ENCODE data around the gene TMEM165.

DNA sequence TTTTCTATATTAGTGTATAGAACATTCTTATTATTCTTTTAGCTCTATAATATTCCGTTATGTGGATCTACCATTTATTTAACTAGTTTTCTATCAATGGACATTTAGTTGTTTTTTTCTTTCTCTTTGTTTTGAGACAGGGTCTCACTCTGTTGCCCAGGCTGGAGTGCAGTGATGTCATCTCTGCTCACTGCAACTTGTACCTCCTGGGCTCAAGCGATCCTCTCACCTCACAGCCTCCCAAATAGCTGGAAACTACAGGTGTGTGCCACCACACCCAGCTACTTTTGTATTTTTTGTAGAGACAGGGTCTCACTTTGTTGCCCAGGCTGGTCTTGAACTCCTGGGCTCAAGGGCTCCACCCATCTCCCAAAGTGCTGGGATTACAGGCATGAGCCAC, 10.8 kb downstream of the TMEM165 start:
- TF ChIP-seq SMAD1 (IDR thresholded peaks at IDR 0.05; ENCODE audit: low read depth, low read length, partially characterized antibody): no peak
- TF ChIP-seq ATF1 (CRISPR knock-in tag; IDR thresholded peaks at IDR 0.05): no peak
- TF ChIP-seq ATF1 (tag; IDR thresholded peaks at IDR 0.05): no peak
- no peak for TF ChIP-seq RBM15 (IDR thresholded peaks at IDR 0.05; ENCODE audit: insufficient read depth, low read length)
- TF ChIP-seq ZNF133 (CRISPR knock-in tag; IDR thresholded peaks at IDR 0.05): no peak
- no peak for TF ChIP-seq SETDB1 (IDR thresholded peaks at IDR 0.05; ENCODE audit: low read length)
- no peak for TF ChIP-seq BACH1 (tag; IDR thresholded peaks at IDR 0.05)
- TF ChIP-seq CTCF (IDR thresholded peaks at IDR 0.05 in 2 of 3, conservative IDR thresholded peaks at IDR 0.05 in 1 of 3; ENCODE audit: insufficient read depth in 2 of 3, low read depth in 1 of 3, low read length in 3 of 3): no peak
- TF ChIP-seq ATF7 (IDR thresholded peaks at IDR 0.05): no peak
- no peak for TF ChIP-seq MTA3 (IDR thresholded peaks at IDR 0.05; ENCODE audit: borderline replicate concordance)
- TF ChIP-seq, protein P1, sequence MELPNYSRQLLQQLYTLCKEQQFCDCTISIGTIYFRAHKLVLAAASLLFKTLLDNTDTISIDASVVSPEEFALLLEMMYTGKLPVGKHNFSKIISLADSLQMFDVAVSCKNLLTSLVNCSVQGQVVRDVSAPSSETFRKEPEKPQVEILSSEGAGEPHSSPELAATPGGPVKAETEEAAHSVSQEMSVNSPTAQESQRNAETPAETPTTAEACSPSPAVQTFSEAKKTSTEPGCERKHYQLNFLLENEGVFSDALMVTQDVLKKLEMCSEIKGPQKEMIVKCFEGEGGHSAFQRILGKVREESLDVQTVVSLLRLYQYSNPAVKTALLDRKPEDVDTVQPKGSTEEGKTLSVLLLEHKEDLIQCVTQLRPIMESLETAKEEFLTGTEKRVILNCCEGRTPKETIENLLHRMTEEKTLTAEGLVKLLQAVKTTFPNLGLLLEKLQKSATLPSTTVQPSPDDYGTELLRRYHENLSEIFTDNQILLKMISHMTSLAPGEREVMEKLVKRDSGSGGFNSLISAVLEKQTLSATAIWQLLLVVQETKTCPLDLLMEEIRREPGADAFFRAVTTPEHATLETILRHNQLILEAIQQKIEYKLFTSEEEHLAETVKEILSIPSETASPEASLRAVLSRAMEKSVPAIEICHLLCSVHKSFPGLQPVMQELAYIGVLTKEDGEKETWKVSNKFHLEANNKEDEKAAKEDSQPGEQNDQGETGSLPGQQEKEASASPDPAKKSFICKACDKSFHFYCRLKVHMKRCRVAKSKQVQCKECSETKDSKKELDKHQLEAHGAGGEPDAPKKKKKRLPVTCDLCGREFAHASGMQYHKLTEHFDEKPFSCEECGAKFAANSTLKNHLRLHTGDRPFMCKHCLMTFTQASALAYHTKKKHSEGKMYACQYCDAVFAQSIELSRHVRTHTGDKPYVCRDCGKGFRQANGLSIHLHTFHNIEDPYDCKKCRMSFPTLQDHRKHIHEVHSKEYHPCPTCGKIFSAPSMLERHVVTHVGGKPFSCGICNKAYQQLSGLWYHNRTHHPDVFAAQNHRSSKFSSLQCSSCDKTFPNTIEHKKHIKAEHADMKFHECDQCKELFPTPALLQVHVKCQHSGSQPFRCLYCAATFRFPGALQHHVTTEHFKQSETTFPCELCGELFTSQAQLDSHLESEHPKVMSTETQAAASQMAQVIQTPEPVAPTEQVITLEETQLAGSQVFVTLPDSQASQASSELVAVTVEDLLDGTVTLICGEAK (IDR thresholded peaks at IDR 0.05): no peak
- TF ChIP-seq, protein P1 (CRISPR knock-in tag; IDR thresholded peaks at IDR 0.05): no peak
